ENCODE results near the gene ZBTB21. TPM values are rescaled to one million over a fixed set of nuclear protein-coding genes. Genes with fewer than 3 reads are reported as not detected.

Gene ZBTB21
- total and polyA plus RNA-seq, 2 of the 4 experiments (the other 2 are of a cell fraction) = 6.8 to 12.0 TPM

GRCh38 chr21:41972511-41973205 lies 37.5 kb downstream of the ZBTB21 start:
- Histone ChIP-seq H3K4ac (ENCODE audit: low read depth, low read length) (no peak overlapping the region), H4K20me1 (ENCODE audit: insufficient read depth, low read length) (no peaks in the 10 kb centered on the region), H2BK120ac (ENCODE audit: low read depth, low read length) (no peak overlapping the region), H3K23ac (ENCODE audit: low read depth, low read length) (no peak overlapping the region), H4K5ac (ENCODE audit: low read depth, low read length) (no peak overlapping the region), H4K8ac (ENCODE audit: low read depth in 2 of 2, low read length in 2 of 2) (no peak overlapping the region), H3K9ac (ENCODE audit: low read depth, low read length) (no peak overlapping the region), H3K14ac (replicated peaks; ENCODE audit: low read depth, low read length) (no peak overlapping the region), H3K27me3 (ENCODE audit: control insufficient read depth, insufficient read depth, low read length) (no peaks in the 10 kb centered on the region), H3K27ac (ENCODE audit: insufficient read depth, low read length) (no peak overlapping the region), H3K36me3 (ENCODE audit: control insufficient read depth, insufficient read depth, low read length) (no peaks in the 10 kb centered on the region), H3K79me1 (ENCODE audit: low read depth in 1 of 2, low read length in 2 of 2) (no peaks in the 10 kb centered on the region), H3K56ac (ENCODE audit: extremely low read depth, insufficient read depth, low read length) (no peak overlapping the region), H3K4me1 (ENCODE audit: control insufficient read depth, insufficient read depth, low read length) (no peaks in the 10 kb centered on the region), H2AFZ (replicated peaks; ENCODE audit: low read length, poor library complexity) (no peak overlapping the region), H4K91ac (ENCODE audit: insufficient read depth, low read depth, low read length) (no peak overlapping the region), H2BK15ac (ENCODE audit: low read depth, low read length) (no peak overlapping the region), H2BK5ac (ENCODE audit: low read depth, low read length, poor library complexity, severe bottlenecking) (no peak overlapping the region), H3K4me2 (ENCODE audit: low read depth, low read length) (no peak overlapping the region), H3K9me1 (ENCODE audit: insufficient read depth, low read length) (peaks cover 2% of the 10 kb centered on the region; the same call in 1 of the 2 replicates), H2AK9ac (replicated peaks; ENCODE audit: low read depth, low read length, poor library complexity) (no peak overlapping the region), H3K18ac (ENCODE audit: low read depth, low read length) (no peak overlapping the region), H2BK20ac (ENCODE audit: low read depth, low read length) (no peak overlapping the region), H2AK5ac (ENCODE audit: low read depth, low read length) (no peak overlapping the region), H3K4me3 (ENCODE audit: insufficient read depth, low read depth, low read length) (no peak overlapping the region), H3K9me3 (ENCODE audit: control insufficient read depth, insufficient read depth, low read length) (no peaks in the 10 kb centered on the region)
- dilution Hi-C loops (cut with HindIII; ENCODE audit: low sequenced_read_pairs, unreplicated experiment) (no loop called here), intact Hi-C loops (cut with micrococcal nuclease) (no loop called here), in situ Hi-C loops (cut with MboI; ENCODE audit: low sequenced_read_pairs) (no loop called here)
- 76% methylated on average over 5 of the region's 23 CpGs; no CpG with 5 or more reads in 1 of the 2 experiments for WGBS, 2 experiments (ENCODE audit: extremely low coverage in 2 of 2, insufficient read length in 1 of 2)
- CTCF ChIA-PET = no interaction called here
- POLR2A ChIA-PET (ENCODE audit: unreplicated experiment) = no interaction called here
- TF ChIP-seq RAD21 (IDR thresholded peaks at IDR 0.05; ENCODE audit: low read length) (no peak), SMC3 (IDR thresholded peaks at IDR 0.05; ENCODE audit: low read depth, low read length) (no peak), RFX5 (IDR thresholded peaks at IDR 0.05; ENCODE audit: low read depth, low read length) (no peak), NFE2L2 (IDR thresholded peaks at IDR 0.05; ENCODE audit: low read depth, low read length) (no peak), USF2 (IDR thresholded peaks at IDR 0.05; ENCODE audit: low read depth, low read length) (no peak), FOS (IDR thresholded peaks at IDR 0.05; ENCODE audit: low read depth, low read length) (no peak), MAZ (IDR thresholded peaks at IDR 0.05; ENCODE audit: borderline replicate concordance, low read depth, low read length) (no peak)
- no TSS peak for BruUV-seq (replicated peaks)
- ATAC-seq (ENCODE audit: low read depth) (no peak), DNase-seq (no peak)
